Memory B cell (primary cell): Measurements from ENCODE around the gene LRRC49.
"Not testable (repeated sequence)": the region's sequence is repeated elsewhere in the genome, so short reads cannot be mapped to it uniquely, and the experiment has no call there.

ENCODE experiments used
- ATAC-seq: fragments of 150-1000 bp; cut with Tn5 transposase; 2 replicates; pipeline ENCODE4 v1.10.0; 2021; ENCODE audit warnings: low read depth, mild to moderate bottlenecking, moderate library complexity
- DNase-seq, 2 donors: peaks; one replicate each; pipeline ENCODE4 v3.0.0; 2022; ENCODE audit warnings: low spot score in 2 of 2
- H3K27ac Mint-ChIP-seq: one replicate; pipeline ENCODE4 v1.8.0; 2022; ENCODE audit warnings: mild to moderate bottlenecking, moderate library complexity, mixed read lengths
- H3K27me3 Mint-ChIP-seq: one replicate; pipeline ENCODE4 v1.8.0; 2022; ENCODE audit warnings: mixed read lengths
- H3K36me3 Mint-ChIP-seq: one replicate; pipeline ENCODE4 v1.8.0; 2022; ENCODE audit warnings: mild to moderate bottlenecking, mixed read lengths
- H3K4me1 Mint-ChIP-seq: one replicate; pipeline ENCODE4 v1.8.0; 2022; ENCODE audit warnings: mixed read lengths
- H3K4me3 Mint-ChIP-seq: one replicate; pipeline ENCODE4 v1.8.0; 2022; ENCODE audit warnings: mild to moderate bottlenecking, moderate library complexity, mixed read lengths
- H3K9me3 Mint-ChIP-seq: one replicate; pipeline ENCODE4 v1.8.0; 2022; ENCODE audit warnings: mixed read lengths

LRRC49 gene

DNA sequence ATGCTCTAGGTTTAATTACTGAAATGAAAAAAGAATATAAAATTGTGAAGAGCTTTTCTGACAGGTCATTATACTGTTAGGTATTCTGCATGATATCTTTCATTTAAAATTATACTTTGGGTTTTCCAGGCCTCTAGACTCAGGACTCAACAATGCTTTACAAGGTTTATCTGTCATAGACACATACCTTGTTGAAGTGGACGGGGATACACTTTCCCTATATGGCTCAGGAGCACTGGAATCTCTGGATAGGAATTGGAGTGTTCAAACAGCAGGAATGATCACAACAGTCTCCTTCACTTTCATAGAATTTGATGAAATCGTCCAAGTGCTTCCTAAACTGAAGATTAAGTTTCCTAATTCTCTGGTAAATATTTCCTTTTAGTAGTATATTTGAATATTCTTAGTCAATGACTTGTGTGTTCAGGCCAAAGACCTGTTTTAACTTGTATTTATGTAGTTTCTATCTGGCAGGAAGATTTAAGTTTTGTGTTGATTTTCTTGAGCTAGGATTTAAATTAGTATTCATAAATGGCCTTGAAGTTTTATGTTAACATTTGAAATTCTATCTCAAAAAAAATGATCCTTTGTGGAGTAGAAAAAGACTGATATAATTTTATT lies 115.7 kb downstream of the LRRC49 start:
- Mint-ChIP-seq H3K36me3 (peaks cover 2% of the 10 kb centered on the region), H3K9me3 (no peaks in the 10 kb centered on the region)

DNA sequence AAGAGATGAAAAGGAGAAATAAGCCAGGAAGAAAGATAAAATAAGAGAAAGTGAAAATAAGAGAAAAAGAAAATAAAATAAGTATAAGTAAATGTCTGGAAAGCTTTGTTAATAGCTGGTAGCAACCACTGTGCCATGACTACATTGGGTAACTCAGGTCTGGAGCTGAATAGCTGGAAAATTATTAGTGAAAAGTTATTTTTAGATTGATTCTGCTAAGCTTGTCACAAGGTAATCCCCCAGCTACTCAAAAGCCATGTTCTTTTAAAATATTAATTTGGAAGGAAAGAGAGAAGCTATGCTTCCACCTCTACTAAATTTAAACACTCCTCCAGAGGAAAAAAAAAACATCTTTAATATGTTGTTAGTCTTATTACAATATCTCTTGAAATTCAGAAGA lies 117.8 kb downstream of the LRRC49 start:
- H3K9me3 Mint-ChIP-seq = no peaks in the 10 kb centered on the region

More for the DNA sequence above, 115.7 kb downstream of the LRRC49 start:
- Mint-ChIP-seq H3K4me3 (no peak overlapping the region), H3K4me1 (no peaks in the 10 kb centered on the region), H3K27me3 (peaks cover 2% of the 10 kb centered on the region), H3K27ac (no peak overlapping the region)
- DNase-seq = no peak
- no peak for ATAC-seq

DNA sequence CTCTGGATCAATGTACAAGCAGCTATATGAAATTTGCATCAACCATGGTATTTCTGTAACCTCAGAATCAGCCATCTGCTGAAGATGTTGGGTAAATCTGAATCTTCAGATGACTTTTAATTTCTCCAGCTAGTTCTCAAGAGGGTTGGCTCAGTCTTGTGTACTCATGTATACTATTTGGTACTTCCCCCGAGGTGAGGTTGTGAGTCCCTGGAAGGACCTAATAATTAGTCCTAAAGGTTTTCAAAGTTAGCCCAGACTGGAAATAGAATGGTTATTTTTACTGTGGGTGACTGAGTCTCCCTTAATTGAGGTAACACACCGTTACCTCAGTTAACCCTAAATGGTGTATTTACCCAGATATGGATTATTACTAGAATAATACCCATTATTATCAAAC lies 118.4 kb downstream of the LRRC49 start:
- Mint-ChIP-seq H3K27ac (no peak overlapping the region), H3K4me3 (no peak overlapping the region), H3K36me3 (no peaks in the 10 kb centered on the region), H3K27me3 (no peaks in the 10 kb centered on the region), H3K4me1 (no peaks in the 10 kb centered on the region), H3K9me3 (no peaks in the 10 kb centered on the region)
- no peak for DNase-seq
- no peak for ATAC-seq

More for the DNA sequence above, 117.8 kb downstream of the LRRC49 start:
- DNase-seq (no peak), ATAC-seq (no peak)
- no peaks in the 10 kb centered on the region for H3K27me3 Mint-ChIP-seq
- H3K4me3 Mint-ChIP-seq = no peak overlapping the region
- no peaks in the 10 kb centered on the region for H3K36me3 Mint-ChIP-seq
- no peak overlapping the region for H3K27ac Mint-ChIP-seq
- H3K4me1 Mint-ChIP-seq = no peaks in the 10 kb centered on the region

- no peaks in the 10 kb centered on the region for H3K9me3 Mint-ChIP-seq
- ATAC-seq (no peak), DNase-seq (no peak)
- no peaks in the 10 kb centered on the region for H3K27me3 Mint-ChIP-seq
- H3K4me1 Mint-ChIP-seq = no peaks in the 10 kb centered on the region
- no peak overlapping the region for H3K27ac Mint-ChIP-seq
- H3K4me3 Mint-ChIP-seq = no peak overlapping the region
- H3K36me3 Mint-ChIP-seq = no peaks in the 10 kb centered on the region
Observed at GRCh38 chr15:71011503-71012155, 119.0 kb downstream of the LRRC49 start.

GRCh38 chr15:71013446-71013845 lies 120.8 kb downstream of the LRRC49 start:
- DNase-seq (no peak), ATAC-seq (no peak)
- Mint-ChIP-seq H3K27ac (no peak overlapping the region), H3K9me3 (no peaks in the 10 kb centered on the region), H3K36me3 (no peaks in the 10 kb centered on the region), H3K27me3 (no peaks in the 10 kb centered on the region), H3K4me3 (no peak overlapping the region), H3K4me1 (no peaks in the 10 kb centered on the region)

DNA sequence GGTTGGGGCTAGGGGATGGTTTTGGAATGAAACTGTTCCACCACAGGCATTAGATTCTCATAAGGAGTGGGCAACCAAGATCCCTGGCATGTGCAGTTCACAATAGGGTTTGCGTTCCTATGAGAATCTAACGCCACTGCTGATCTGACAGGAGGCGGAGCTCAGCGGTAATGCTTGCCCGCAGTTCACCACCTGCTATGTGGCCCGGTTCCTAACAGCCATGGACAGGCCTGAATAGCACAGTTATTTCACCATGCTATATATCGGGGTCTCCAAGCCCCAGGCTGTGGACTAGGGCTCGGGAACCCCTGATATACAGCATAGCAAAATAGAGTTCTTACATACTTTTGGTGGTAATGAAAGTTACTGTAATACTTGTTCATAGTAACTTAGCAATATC lies 122.7 kb downstream of the LRRC49 start:
- H3K9me3 Mint-ChIP-seq = peaks cover 4% of the 10 kb centered on the region
- ATAC-seq = no peak
- H3K4me1 Mint-ChIP-seq = no peaks in the 10 kb centered on the region
- no peak overlapping the region for H3K27ac Mint-ChIP-seq
- peaks cover 2% of the 10 kb centered on the region for H3K36me3 Mint-ChIP-seq
- no peaks in the 10 kb centered on the region for H3K27me3 Mint-ChIP-seq
- H3K4me3 Mint-ChIP-seq = no peak overlapping the region
- DNase-seq = no peak

DNA sequence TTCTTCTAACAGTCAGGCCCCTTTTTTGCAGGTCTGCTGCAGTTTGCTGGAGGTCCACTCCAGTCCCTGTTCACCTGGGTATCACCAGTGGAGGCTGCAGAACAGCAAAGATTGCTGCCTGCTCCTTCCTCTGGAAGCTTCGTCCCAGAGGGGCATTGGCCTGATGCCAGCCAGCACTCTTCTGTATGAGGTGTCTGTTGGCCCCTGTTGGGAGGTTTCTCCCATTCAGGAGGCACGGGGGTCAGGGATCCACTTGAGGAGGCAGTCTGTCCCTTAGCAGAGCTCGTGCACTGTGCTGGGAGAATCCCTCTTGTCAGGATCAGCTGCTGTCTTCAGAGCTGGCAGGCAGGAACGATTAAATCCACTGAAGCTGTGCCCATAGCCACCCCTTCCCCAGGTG lies 138.6 kb downstream of the LRRC49 start:
- H3K27me3 Mint-ChIP-seq, H3K4me1 Mint-ChIP-seq, DNase-seq, ATAC-seq, H3K27ac Mint-ChIP-seq, H3K4me3 Mint-ChIP-seq, H3K36me3 Mint-ChIP-seq: not testable (repeated sequence)
- peaks cover 15% of the 10 kb centered on the region for H3K9me3 Mint-ChIP-seq

DNA sequence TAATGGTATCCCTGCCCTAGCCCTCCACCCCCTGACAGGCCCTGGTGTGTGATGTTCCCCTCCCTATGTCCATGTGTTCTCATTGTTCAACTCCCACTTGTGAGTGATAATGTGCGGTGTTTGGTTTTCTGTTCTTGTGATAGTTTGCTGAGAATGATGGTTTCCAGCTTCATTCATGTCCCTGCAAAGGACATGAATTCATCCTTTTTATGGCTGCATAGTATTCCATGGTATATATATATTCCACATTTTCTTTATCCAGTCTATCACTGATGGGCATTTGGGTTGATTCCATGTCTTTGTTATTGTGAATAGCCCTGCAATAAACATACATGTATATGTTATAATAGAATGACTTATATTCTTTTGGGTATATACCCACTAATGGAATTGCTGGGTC lies 142.9 kb downstream of the LRRC49 start:
- DNase-seq, H3K9me3 Mint-ChIP-seq, H3K27ac Mint-ChIP-seq, H3K27me3 Mint-ChIP-seq, H3K4me1 Mint-ChIP-seq, H3K4me3 Mint-ChIP-seq, ATAC-seq, H3K36me3 Mint-ChIP-seq: not testable (repeated sequence)

DNA sequence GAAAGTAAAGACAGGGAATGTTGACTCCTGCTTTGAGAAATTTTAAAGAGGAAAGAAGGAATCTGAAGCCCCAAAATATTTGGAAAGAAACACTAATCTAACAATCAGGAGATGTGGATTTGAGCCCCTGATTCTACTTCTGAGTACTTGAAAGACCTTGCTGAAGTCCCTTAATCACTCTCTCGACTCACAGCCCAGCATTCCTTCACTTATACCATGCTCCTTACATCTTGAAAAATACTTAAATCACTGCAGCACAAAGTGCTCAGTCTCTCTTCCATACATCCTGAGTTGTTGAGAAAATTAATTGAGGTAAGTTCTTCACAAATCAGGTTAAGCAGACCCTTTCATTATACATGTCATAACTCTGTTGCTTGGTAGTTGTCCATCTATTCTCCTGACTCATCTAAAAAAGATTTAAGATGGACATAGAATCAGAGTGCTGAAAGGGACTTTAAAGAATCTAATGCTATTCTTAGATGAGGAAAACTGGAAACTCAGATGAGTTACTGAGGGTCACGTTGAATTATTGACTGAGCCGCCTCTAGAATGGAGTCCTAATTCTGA lies 149.8 kb downstream of the LRRC49 start:
- Mint-ChIP-seq H3K9me3 (peaks cover 2% of the 10 kb centered on the region), H3K36me3 (no peaks in the 10 kb centered on the region), H3K27me3 (peaks cover 2% of the 10 kb centered on the region), H3K4me1 (no peaks in the 10 kb centered on the region), H3K4me3 (no peak overlapping the region), H3K27ac (no peak overlapping the region)
- DNase-seq (no peak), ATAC-seq (no peak)

GRCh38 chr15:71043373-71043772 lies 150.7 kb downstream of the LRRC49 start:
- no peaks in the 10 kb centered on the region for H3K4me1 Mint-ChIP-seq
- DNase-seq (no peak), ATAC-seq (no peak)
- H3K27me3 Mint-ChIP-seq = peaks cover 2% of the 10 kb centered on the region
- H3K9me3 Mint-ChIP-seq = peaks cover 2% of the 10 kb centered on the region
- H3K36me3 Mint-ChIP-seq = no peaks in the 10 kb centered on the region
- H3K4me3 Mint-ChIP-seq = no peak overlapping the region
- no peak overlapping the region for H3K27ac Mint-ChIP-seq

DNA sequence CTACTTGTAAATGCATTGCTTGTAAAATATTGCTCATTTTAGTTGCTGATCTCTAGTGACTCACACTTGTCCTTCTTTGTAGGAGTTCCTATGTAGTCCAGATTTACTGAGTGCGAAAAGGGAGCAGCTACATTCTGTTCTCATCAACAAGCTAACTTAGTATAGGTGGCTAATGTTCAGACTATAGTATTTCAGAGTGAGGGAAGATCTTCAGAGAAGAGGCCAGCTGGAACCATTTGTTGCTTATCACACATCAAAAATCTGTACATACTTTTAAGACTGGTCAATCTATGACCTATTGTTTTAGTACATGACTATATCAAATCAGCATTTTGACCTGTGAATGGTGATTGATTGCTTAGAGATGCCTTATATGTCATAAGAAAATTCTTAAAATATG lies 151.4 kb downstream of the LRRC49 start:
- peaks cover 2% of the 10 kb centered on the region for H3K27me3 Mint-ChIP-seq
- peaks cover 2% of the 10 kb centered on the region for H3K9me3 Mint-ChIP-seq
- H3K27ac Mint-ChIP-seq = no peak overlapping the region
- no peak overlapping the region for H3K4me3 Mint-ChIP-seq
- no peak for DNase-seq
- no peak for ATAC-seq
- H3K4me1 Mint-ChIP-seq = no peaks in the 10 kb centered on the region
- H3K36me3 Mint-ChIP-seq = no peaks in the 10 kb centered on the region

DNA sequence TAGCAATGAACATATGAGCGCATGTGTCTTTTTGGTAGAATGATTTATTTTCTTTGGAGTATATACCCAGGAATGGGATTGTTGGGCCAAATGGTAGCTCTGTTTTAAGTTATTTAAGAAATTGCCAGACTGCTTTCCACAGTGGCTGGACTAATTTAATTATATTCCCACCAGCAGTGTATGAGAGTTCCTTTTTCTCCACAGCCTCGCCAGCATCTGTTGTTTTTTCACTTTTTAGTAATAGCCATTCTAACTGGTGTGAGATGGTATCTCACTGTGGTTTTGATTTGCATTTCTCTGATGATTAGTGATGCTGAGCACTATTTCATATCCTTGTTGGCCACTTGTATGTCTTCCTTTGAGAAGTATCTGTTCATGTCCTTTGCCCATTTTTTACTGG lies 153.5 kb downstream of the LRRC49 start:
- not testable (repeated sequence) for DNase-seq, ATAC-seq, H3K36me3 Mint-ChIP-seq, H3K4me3 Mint-ChIP-seq, H3K4me1 Mint-ChIP-seq, H3K27ac Mint-ChIP-seq, H3K27me3 Mint-ChIP-seq, H3K9me3 Mint-ChIP-seq

- ATAC-seq (no peak), DNase-seq (no peak)
- H3K36me3 Mint-ChIP-seq = no peaks in the 10 kb centered on the region
- no peak overlapping the region for H3K27ac Mint-ChIP-seq
- H3K9me3 Mint-ChIP-seq = peaks cover 2% of the 10 kb centered on the region
- no peaks in the 10 kb centered on the region for H3K27me3 Mint-ChIP-seq
- H3K4me1 Mint-ChIP-seq = no peaks in the 10 kb centered on the region
- H3K4me3 Mint-ChIP-seq = no peak overlapping the region
Observed at GRCh38 chr15:71048913-71049675, 156.5 kb downstream of the LRRC49 start.

- H3K4me1 Mint-ChIP-seq = no peaks in the 10 kb centered on the region
- no peaks in the 10 kb centered on the region for H3K36me3 Mint-ChIP-seq
- peaks cover 2% of the 10 kb centered on the region for H3K9me3 Mint-ChIP-seq
- DNase-seq (no peak), ATAC-seq (no peak)
- no peak overlapping the region for H3K27ac Mint-ChIP-seq
- H3K4me3 Mint-ChIP-seq = no peak overlapping the region
- H3K27me3 Mint-ChIP-seq = no peaks in the 10 kb centered on the region
Observed at GRCh38 chr15:71049706-71050422, 157.2 kb downstream of the LRRC49 start.
